Panc1 (cell line): ENCODE data around the gene ANO2.

Experiments used
- CTCF ChIP-seq: fragments of 450-650 bp; IDR thresholded peaks from 2 replicates; pipeline ENCODE4 v1.5.1; 2017; ENCODE audit warnings: mild to moderate bottlenecking
- POLR2AphosphoS5 ChIP-seq: IDR thresholded peaks from 2 replicates; pipeline ENCODE4 v1.6.1; 2012; ENCODE audit warnings: mild to moderate bottlenecking, low read depth, low read length, moderate library complexity

GRCh38 chr12:5925646-5926045 lies 19.4 kb downstream of the ANO2 start:
- TF ChIP-seq POLR2AphosphoS5: no peak
- no peak for TF ChIP-seq CTCF
